AG04449 (cell line): ENCODE results near the gene CYP3A4.

ENCODE experiments used
- CTCF ChIA-PET: fragments of 350-600 bp; formaldehyde crosslinking; extraction: SDS; loops from one replicate; lab custom pipeline; 2021; ENCODE audit warnings: antibody characterized with exemption; lab: Yijun Ruan, JAX
- POLR2A ChIA-PET: fragments of 400-600, 350-600 bp; formaldehyde crosslinking; extraction: SDS; loops from one replicate; lab custom pipeline; 2020; ENCODE audit warnings: antibody characterized with exemption, inconsistent platforms; lab: Yijun Ruan, JAX
- DNase-seq: peaks from one replicate; pipeline ENCODE4 v3.0.0-alpha.2; 2010; ENCODE audit warnings: low read depth, low spot score
- H3K4me3 ChIP-seq: 2 replicates; pipeline ENCODE4 v1.5.1; 2011; ENCODE audit warnings: low read depth, mild to moderate bottlenecking, control low read depth, low read length
- CTCF ChIP-seq: IDR thresholded peaks from one replicate; pipeline ENCODE4 v1.5.1; 2011; ENCODE audit warnings: mild to moderate bottlenecking, moderate library complexity, low read length, control low read depth, inconsistent platforms; ENCODE audit not compliant: insufficient read depth; ENCODE audit errors: missing control alignments

CYP3A4 gene

GRCh38 chr7:99793443-99793842, 9.5 kb upstream of the CYP3A4 start:
- TF ChIP-seq CTCF, result no peak
- no peak for DNase-seq
- H3K4me3 ChIP-seq, result no peak overlapping the region
- CTCF ChIA-PET, result no interaction called here
- POLR2A ChIA-PET, result no interaction called here

- H3K4me3 ChIP-seq, result no peak overlapping the region
- DNase-seq, result no peak
- CTCF ChIA-PET, result no interaction called here
- POLR2A ChIA-PET, result no interaction called here
- no peak for TF ChIP-seq CTCF
Measured at GRCh38 chr7:99792967-99793366, 9.0 kb upstream of the CYP3A4 start.

- ChIA-PET CTCF (no interaction called here), POLR2A (no interaction called here)
- DNase-seq, result no peak
- no peak for TF ChIP-seq CTCF
- H3K4me3 ChIP-seq, result no peak overlapping the region
Measured at GRCh38 chr7:99791667-99792369, 7.8 kb upstream of the CYP3A4 start.

GRCh38 chr7:99791021-99791420, 7.0 kb upstream of the CYP3A4 start:
- no peak for DNase-seq
- POLR2A ChIA-PET, result no interaction called here
- CTCF ChIA-PET, result no interaction called here
- H3K4me3 ChIP-seq, result no peak overlapping the region
- TF ChIP-seq CTCF, result no peak

GRCh38 chr7:99790407-99790806, 6.4 kb upstream of the CYP3A4 start:
- no peak for TF ChIP-seq CTCF
- DNase-seq, result no peak
- H3K4me3 ChIP-seq, result no peak overlapping the region
- POLR2A ChIA-PET, result no interaction called here
- CTCF ChIA-PET, result no interaction called here

- POLR2A ChIA-PET, result no interaction called here
- H3K4me3 ChIP-seq, result no peak overlapping the region
- TF ChIP-seq CTCF, result no peak
- CTCF ChIA-PET, result no interaction called here
- no peak for DNase-seq
Measured at GRCh38 chr7:99789441-99790070, 5.6 kb upstream of the CYP3A4 start.
